K562 (cell line): ENCODE data around the gene ADARB2. TPM values are rescaled to one million over a fixed set of nuclear protein-coding genes. Genes with fewer than 3 reads are reported as not detected.

Experiments
- ATAC-seq: fragments of 200-7000 bp; cut with Tn5 transposase; 3 replicates; pipeline ENCODE4 v1.9.1; 2020; ENCODE audit warnings: moderate library complexity
- BruUV-seq: library from RNA; stranded (reverse); fragments of 400-500 nt; replicated peaks from 2 replicates; lab custom pipeline; 2021; lab: Mats Ljungman, UMichigan
- CTCF ChIA-PET: fragments of 300-600 bp; formaldehyde crosslinking; extraction: SDS; loops from one replicate; lab custom pipeline; 2021; ENCODE audit warnings: low intra/inter-chr PET ratio; lab: Yijun Ruan, JAX
- POLR2A ChIA-PET: fragments of 300-600, 350-650 bp; sonication (Branson Sonifier 250); formaldehyde crosslinking; extraction: SDS; loops from one replicate; lab custom pipeline; 2021; ENCODE audit warnings: antibody characterized with exemption, inconsistent platforms; lab: Yijun Ruan, JAX
- DNase-seq, 4 experiments: peaks; one replicate each; pipeline versions ENCODE4 v3.0.0 to v3.0.0-alpha.2; 2011 to 2018; ENCODE audit warnings: low spot score in 3 of 4, mixed read lengths in 3 of 4; ENCODE audit errors: extremely low read depth in 1 of 4
- FAIRE-seq: peaks from 2 replicates; lab custom pipeline; 2011; peaks lifted over from hg19 to GRCh38; lab: Jason Lieb, UNC
- H2AFZ ChIP-seq: 2 replicates; pipeline ENCODE4 v1.6.0; 2011; ENCODE audit warnings: low read depth, low read length, control low read depth, inconsistent platforms
- H3K27ac ChIP-seq: fragments of 200-600 bp; 3 replicates; pipeline ENCODE4 v1.8.0; 2011; ENCODE audit warnings: low read depth, mild to moderate bottlenecking, control low read depth, inconsistent platforms, low read length, moderate library complexity, mixed read lengths; ENCODE audit errors: extremely low read depth
- H3K27me3 ChIP-seq, 2 experiments: fragments of 300-600 bp in 1 of 2; 2 replicates in 1 of 2; 3 replicates in 1 of 2; pipeline versions ENCODE4 v1.6.0 to v1.8.0; 2011; ENCODE audit warnings: inconsistent platforms in 2 of 2, low read length in 2 of 2, mild to moderate bottlenecking in 1 of 2, mixed read lengths in 1 of 2, moderate library complexity in 1 of 2; ENCODE audit not compliant: control insufficient read depth in 2 of 2, insufficient read depth in 2 of 2
- H3K36me3 ChIP-seq: fragments of 300-600 bp; 3 replicates; pipeline ENCODE4 v1.8.0; 2011; ENCODE audit warnings: mild to moderate bottlenecking, low read length, inconsistent platforms; ENCODE audit not compliant: control insufficient read depth, insufficient read depth
- H3K4me1 ChIP-seq, 2 experiments: fragments of 200-600 bp in 1 of 2; replicated peaks in 1 of 2; 2 replicates in 1 of 2; 3 replicates in 1 of 2; pipeline versions ENCODE4 v1.5.1 to v1.8.0; 2011; ENCODE audit warnings: inconsistent platforms in 2 of 2, low read length in 2 of 2, mild to moderate bottlenecking in 1 of 2, mixed read lengths in 1 of 2, moderate library complexity in 1 of 2; ENCODE audit not compliant: control insufficient read depth in 2 of 2, insufficient read depth in 2 of 2
- H3K4me2 ChIP-seq: 2 replicates; pipeline ENCODE4 v1.6.1; 2011; ENCODE audit warnings: low read length, control low read depth, inconsistent platforms, mixed read lengths; ENCODE audit not compliant: insufficient read depth
- H3K4me3 ChIP-seq: fragments of 200-600 bp; sonication (generic), shearing (Covaris generic); 2 replicates; pipeline ENCODE4 v1.5.1; 2016; ENCODE audit warnings: control low read depth, inconsistent platforms
- H3K79me2 ChIP-seq: fragments of 200-600 bp; 3 replicates; pipeline ENCODE4 v1.8.0; 2011; ENCODE audit warnings: low read length, inconsistent platforms; ENCODE audit not compliant: control insufficient read depth, insufficient read depth
- H3K9ac ChIP-seq, 2 experiments: 2 replicates each; pipeline versions ENCODE4 v1.6.0 to v1.6.1; 2011; ENCODE audit warnings: low read depth in 2 of 2, low read length in 2 of 2, control low read depth in 1 of 2, inconsistent platforms in 1 of 2, mild to moderate bottlenecking in 1 of 2, mixed read lengths in 1 of 2; ENCODE audit not compliant: insufficient read depth in 1 of 2
- H3K9me1 ChIP-seq: one replicate; pipeline ENCODE4 v1.6.0; 2011; ENCODE audit warnings: inconsistent platforms, mild to moderate bottlenecking, low read length, moderate library complexity; ENCODE audit not compliant: control insufficient read depth, insufficient read depth
- H3K9me3 ChIP-seq: replicated peaks from 2 replicates; pipeline ENCODE4 v1.5.1; 2011; ENCODE audit warnings: low read depth, low read length, inconsistent platforms; ENCODE audit not compliant: control insufficient read depth, insufficient read depth
- H4K20me1 ChIP-seq: replicated peaks from 2 replicates; pipeline ENCODE4 v1.6.1; 2011; ENCODE audit warnings: low read length, inconsistent platforms, mixed read lengths; ENCODE audit not compliant: control insufficient read depth, insufficient read depth
- DACH1 ChIP-seq: fragments of 450-650 bp; IDR thresholded peaks from 2 replicates; pipeline ENCODE4 v1.6.1; 2018; ENCODE audit not compliant: partially characterized antibody
- L3MBTL2 ChIP-seq: fragments of 450-650 bp; IDR thresholded peaks from 2 replicates; pipeline ENCODE4 v1.6.1; 2016; ENCODE audit warnings: mild to moderate bottlenecking, moderate library complexity
- RAD51 ChIP-seq: fragments of 450-650 bp; IDR thresholded peaks from 2 replicates; pipeline ENCODE4 v1.7.1; 2016; ENCODE audit warnings: low read depth, mild to moderate bottlenecking, borderline replicate concordance
- WGBS: fragments of 100-300 bp; shearing (Covaris generic); methylation state at CpG from one replicate; pipeline ENCODE4 v1.1.6; 2016; ENCODE audit warnings: low coverage, mixed read lengths; ENCODE audit not compliant: insufficient coverage; ENCODE audit errors: missing lambda C conversion rate; 5-methylcytosine and 5-hydroxymethylcytosine counted together
- in situ Hi-C: fragments of 300-500 bp; cut with MboI; formaldehyde crosslinking; loops from 4 replicates; pipeline ENCODE4 v1.15.0; 2018; ENCODE audit warnings: inconsistent platforms, mixed read lengths
- intact Hi-C: fragments of 100-400 bp; cut with micrococcal nuclease; formaldehyde crosslinking; loops from 2 replicates; pipeline ENCODE4 v1.14.2; 2022
- polyA plus RNA-seq, 8 experiments: library from polyadenylated mRNA; depleted of rRNA in 4 of 8; stranded (reverse) in 5 of 8; unstranded in 3 of 8; fragments of >200 nt; fragmentation: Nextera tagmentation in 2 of 8; fragmentation: Illumina TruSeq in 1 of 8; extraction: Ambion mirVana in 2 of 8; extraction: Trizol in 1 of 8; gene quantifications; 2 replicates each; pipeline versions ENCODE4 v1.2.1 to v1.2.3, GENCODE V29; 2011 to 2014; ENCODE audit warnings: inconsistent platforms in 1 of 8, missing spikeins in 1 of 8
- total RNA-seq, 7 experiments: library from RNA; depleted of rRNA in 6 of 7; stranded (reverse); fragments of >200 nt in 6 of 7; fragmentation: Illumina TruSeq in 2 of 7; extraction: Trizol in 2 of 7; gene quantifications; 2 replicates each; pipeline versions ENCODE4 v1.2.1 to v1.2.3, GENCODE V29; 2011 to 2021; ENCODE audit warnings: low replicate concordance in 1 of 7
- TF ChIP-seq, protein P1 (sequence below), 2 experiments: IDR thresholded peaks; 2 replicates each; pipeline ENCODE4 v1.6.1; 2011; ENCODE audit warnings: borderline replicate concordance in 1 of 2, control low read depth in 1 of 2, low read depth in 1 of 2, low read length in 1 of 2, mild to moderate bottlenecking in 1 of 2, mixed read lengths in 1 of 2, moderate library complexity in 1 of 2; ENCODE audit not compliant: insufficient read depth in 1 of 2, insufficient read length in 1 of 2, poor library complexity in 1 of 2, severe bottlenecking in 1 of 2; ENCODE audit errors: extremely low read depth in 1 of 2

ADARB2 gene
- total and polyA plus RNA-seq, 9 of the 15 experiments (the other 6 are each of a cell fraction or from before 2014, with no cell fraction given), result not detected

- 0% methylated on average over 6 of the region's 7 CpGs for WGBS
- Histone ChIP-seq H3K9me3 (no peaks in the 10 kb centered on the region), H2AFZ (no peak overlapping the region), H3K9me1 (no peaks in the 10 kb centered on the region), H3K4me1 (peaks cover 0 to 22% of the 10 kb centered on the region in 2 experiments; a peak in 3 of 5 replicates), H4K20me1 (peaks cover 23% of the 10 kb centered on the region; the same call in 1 of the 2 replicates), H3K27ac (no peak overlapping the region), H3K9ac (no peak overlapping the region; a peak in 1 of 4 replicates), H3K79me2 (no peaks in the 10 kb centered on the region), H3K4me2 (no peak overlapping the region), H3K27me3 (peaks cover 76 to 99% of the 10 kb centered on the region in 2 experiments), H3K36me3 (no peaks in the 10 kb centered on the region), H3K4me3 (no peak overlapping the region)
- ChIA-PET POLR2A (interaction anchor here (0.6 kb wide), 2 partner anchors 20 to 67 kb away, joined by 3 read pairs; no protein-coding TSS in a partner anchor), CTCF (no interaction called here)
- in situ Hi-C loops, result no loop called here
- no peak for ATAC-seq
- FAIRE-seq, result no peak
- TF ChIP-seq RAD51 (peak; percentile 25; the same call in 1 of the 2 replicates), DACH1 (no peak), L3MBTL2 (peak; percentile 22; the same call in 1 of the 2 replicates)
- TF ChIP-seq, protein P1, sequence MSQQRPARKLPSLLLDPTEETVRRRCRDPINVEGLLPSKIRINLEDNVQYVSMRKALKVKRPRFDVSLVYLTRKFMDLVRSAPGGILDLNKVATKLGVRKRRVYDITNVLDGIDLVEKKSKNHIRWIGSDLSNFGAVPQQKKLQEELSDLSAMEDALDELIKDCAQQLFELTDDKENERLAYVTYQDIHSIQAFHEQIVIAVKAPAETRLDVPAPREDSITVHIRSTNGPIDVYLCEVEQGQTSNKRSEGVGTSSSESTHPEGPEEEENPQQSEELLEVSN (IDR thresholded peaks at IDR 0.05; ENCODE audit: borderline replicate concordance in 1 of 2, extremely low read depth in 1 of 2, insufficient read depth in 1 of 2, insufficient read length in 1 of 2, low read depth in 1 of 2, low read length in 1 of 2, poor library complexity in 1 of 2, severe bottlenecking in 1 of 2), result peak in 1 of 2 experiments; percentile 65
- BruUV-seq, result no TSS peak
- no peak for DNase-seq
- intact Hi-C loops, result no loop called here
Observed at GRCh38 chr10:1186683-1186990, 550.7 kb downstream of the ADARB2 start.
